PC-3 (cell line): ENCODE measurements around the gene LCORL. TPM values are rescaled to one million over a fixed set of nuclear protein-coding genes. Genes with fewer than 3 reads are reported as not detected.

Experiments used
- ATAC-seq: fragments of 200-7000 bp; cut with Tn5 transposase; 2 replicates; pipeline ENCODE4 v1.9.1; 2020; ENCODE audit warnings: mild to moderate bottlenecking, moderate library complexity
- BruUV-seq: library from RNA; stranded (reverse); fragments of 400-500 nt; replicated peaks from 2 replicates; lab custom pipeline; 2021; lab: Mats Ljungman, UMichigan
- CTCF ChIA-PET: fragments of 300-600 bp; sonication (Branson Sonifier 250); formaldehyde crosslinking; loops from one replicate; lab custom pipeline; 2022; ENCODE audit warnings: antibody characterized with exemption; lab: Charles Lee
- POLR2A ChIA-PET: fragments of 300-600 bp; sonication (Branson Sonifier 250); formaldehyde crosslinking; loops from one replicate; lab custom pipeline; 2022; ENCODE audit warnings: antibody characterized with exemption; ENCODE audit not compliant: unreplicated experiment; lab: Charles Lee
- DNase-seq: peaks from one replicate; pipeline ENCODE4 v3.0.0-alpha.2; 2015
- H2AFZ ChIP-seq: fragments of 300-600 bp; sonication (generic); 2 replicates; pipeline ENCODE4 v1.6.0; 2016; ENCODE audit warnings: antibody characterized with exemption, low read length
- H3F3A ChIP-seq: fragments of 300-600 bp; sonication (generic); one replicate; pipeline ENCODE4 v1.6.0; 2017; ENCODE audit warnings: antibody characterized with exemption, low read length, control low read depth, mild to moderate bottlenecking; ENCODE audit not compliant: unreplicated experiment
- H3K27ac ChIP-seq: fragments of 300-600 bp; sonication (generic); 2 replicates; pipeline ENCODE4 v1.5.1; 2016; ENCODE audit warnings: mild to moderate bottlenecking, low read length
- H3K27me3 ChIP-seq: fragments of 300-600 bp; sonication (generic); 2 replicates; pipeline ENCODE4 v1.6.1; 2016; ENCODE audit warnings: low read length, mixed read lengths
- H3K36me3 ChIP-seq: fragments of 300-600 bp; sonication (generic); 2 replicates; pipeline ENCODE4 v1.6.1; 2016; ENCODE audit warnings: low read depth, mixed run types, low read length, mixed read lengths
- H3K4me1 ChIP-seq: fragments of 300-600 bp; sonication (generic); 2 replicates; pipeline ENCODE4 v1.5.1; 2016; ENCODE audit warnings: low read length; ENCODE audit not compliant: insufficient read depth
- H3K4me2 ChIP-seq: fragments of 300-600 bp; sonication (generic); 2 replicates; pipeline ENCODE4 v1.6.0; 2016; ENCODE audit warnings: low read length
- H3K4me3 ChIP-seq: fragments of 300-600 bp; sonication (generic); 2 replicates; pipeline ENCODE4 v1.5.1; 2016; ENCODE audit warnings: mild to moderate bottlenecking, low read length, mixed read lengths
- H3K79me2 ChIP-seq: fragments of 300-600 bp; sonication (generic); 2 replicates; pipeline ENCODE4 v1.6.1; 2017; ENCODE audit warnings: low read length, mixed read lengths
- H3K9ac ChIP-seq: fragments of 300-600 bp; sonication (generic); 2 replicates; pipeline ENCODE4 v1.6.0; 2016; ENCODE audit warnings: mild to moderate bottlenecking, low read length
- H3K9me2 ChIP-seq: fragments of 300-600 bp; sonication (generic); replicated peaks from 2 replicates; pipeline ENCODE4 v1.6.1; 2016; ENCODE audit warnings: mixed run types, low read length, mixed read lengths
- H3K9me3 ChIP-seq: fragments of 300-600 bp; sonication (generic); 2 replicates; pipeline ENCODE4 v1.6.1; 2016; ENCODE audit warnings: low read length, mixed read lengths
- H4K20me1 ChIP-seq: fragments of 300-600 bp; sonication (generic); 2 replicates; pipeline ENCODE4 v1.6.1; 2016; ENCODE audit warnings: low read length, mixed read lengths
- EZH2 ChIP-seq: fragments of 300-600 bp; sonication (generic); IDR thresholded peaks from one replicate; pipeline ENCODE4 v1.6.1; 2017; ENCODE audit warnings: antibody characterized with exemption, mild to moderate bottlenecking, low read length; ENCODE audit not compliant: unreplicated experiment
- EZH2phosphoT487 ChIP-seq: fragments of 300-600 bp; sonication (generic); IDR thresholded peaks from 2 replicates; pipeline ENCODE4 v1.6.1; 2018; ENCODE audit warnings: mild to moderate bottlenecking, antibody characterized with exemption, low read length, borderline replicate concordance
- intact Hi-C: fragments of 100-400 bp; cut with micrococcal nuclease; formaldehyde crosslinking; loops from 2 replicates; pipeline ENCODE4 v1.9.0; 2023
- total RNA-seq: library from RNA; depleted of rRNA; stranded (reverse); fragments of >200 nt; gene quantifications from 2 replicates; pipeline ENCODE4 v1.2.3, GENCODE V29; 2014
- TF ChIP-seq, protein P1 (sequence below): fragments of 300-600 bp; sonication (generic); conservative IDR thresholded peaks from 2 replicates; pipeline ENCODE4 v1.5.1; 2017; ENCODE audit warnings: antibody characterized with exemption, low read depth, mild to moderate bottlenecking, low read length

Gene LCORL
- total RNA-seq, 1 experiment from 2014 or later: 2.9 TPM

DNA sequence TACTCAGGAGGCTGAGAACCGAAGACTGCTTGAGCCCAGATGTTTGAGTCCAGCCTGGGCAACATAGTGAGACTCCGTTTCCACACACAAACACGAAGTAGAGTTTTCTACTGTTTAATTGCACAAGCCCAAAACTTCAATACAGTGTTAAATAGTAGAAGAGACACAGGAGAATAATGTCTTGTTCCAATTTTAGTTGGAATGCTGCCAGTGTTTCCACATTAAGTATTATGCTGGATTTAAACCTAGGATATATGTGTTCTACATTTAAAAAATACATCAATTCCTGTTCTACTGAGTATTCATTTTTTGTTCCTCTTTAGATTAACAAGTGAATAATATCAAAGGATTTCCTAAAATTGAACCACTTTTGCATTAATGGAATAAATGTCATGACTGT lies 91.3 kb downstream of the LCORL start:
- no peaks in the 10 kb centered on the region for H3K36me3 ChIP-seq
- H3K27me3 ChIP-seq: no peaks in the 10 kb centered on the region
- H3K4me1 ChIP-seq: no peaks in the 10 kb centered on the region
- no peak overlapping the region for H3K4me3 ChIP-seq
- ATAC-seq (no peak), DNase-seq (no peak)
- no peak overlapping the region for H3K4me2 ChIP-seq
- no peaks in the 10 kb centered on the region for H3K9me2 ChIP-seq
- H3F3A ChIP-seq: no peaks in the 10 kb centered on the region
- H2AFZ ChIP-seq: no peak overlapping the region
- no peaks in the 10 kb centered on the region for H3K9me3 ChIP-seq
- H3K79me2 ChIP-seq: no peaks in the 10 kb centered on the region
- no peak overlapping the region for H3K9ac ChIP-seq
- no peak overlapping the region for H3K27ac ChIP-seq
- TF ChIP-seq EZH2 (no peak), EZH2phosphoT487 (no peak)
- TF ChIP-seq, protein P1, sequence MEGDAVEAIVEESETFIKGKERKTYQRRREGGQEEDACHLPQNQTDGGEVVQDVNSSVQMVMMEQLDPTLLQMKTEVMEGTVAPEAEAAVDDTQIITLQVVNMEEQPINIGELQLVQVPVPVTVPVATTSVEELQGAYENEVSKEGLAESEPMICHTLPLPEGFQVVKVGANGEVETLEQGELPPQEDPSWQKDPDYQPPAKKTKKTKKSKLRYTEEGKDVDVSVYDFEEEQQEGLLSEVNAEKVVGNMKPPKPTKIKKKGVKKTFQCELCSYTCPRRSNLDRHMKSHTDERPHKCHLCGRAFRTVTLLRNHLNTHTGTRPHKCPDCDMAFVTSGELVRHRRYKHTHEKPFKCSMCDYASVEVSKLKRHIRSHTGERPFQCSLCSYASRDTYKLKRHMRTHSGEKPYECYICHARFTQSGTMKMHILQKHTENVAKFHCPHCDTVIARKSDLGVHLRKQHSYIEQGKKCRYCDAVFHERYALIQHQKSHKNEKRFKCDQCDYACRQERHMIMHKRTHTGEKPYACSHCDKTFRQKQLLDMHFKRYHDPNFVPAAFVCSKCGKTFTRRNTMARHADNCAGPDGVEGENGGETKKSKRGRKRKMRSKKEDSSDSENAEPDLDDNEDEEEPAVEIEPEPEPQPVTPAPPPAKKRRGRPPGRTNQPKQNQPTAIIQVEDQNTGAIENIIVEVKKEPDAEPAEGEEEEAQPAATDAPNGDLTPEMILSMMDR: no peak
- no TSS peak for BruUV-seq
- H4K20me1 ChIP-seq: no peaks in the 10 kb centered on the region
- intact Hi-C loops: loop anchor here (5.0 kb wide), 2 partner anchors 113 to 437 kb away; no protein-coding TSS in a partner anchor
- ChIA-PET POLR2A (no interaction called here), CTCF (no interaction called here)

DNA sequence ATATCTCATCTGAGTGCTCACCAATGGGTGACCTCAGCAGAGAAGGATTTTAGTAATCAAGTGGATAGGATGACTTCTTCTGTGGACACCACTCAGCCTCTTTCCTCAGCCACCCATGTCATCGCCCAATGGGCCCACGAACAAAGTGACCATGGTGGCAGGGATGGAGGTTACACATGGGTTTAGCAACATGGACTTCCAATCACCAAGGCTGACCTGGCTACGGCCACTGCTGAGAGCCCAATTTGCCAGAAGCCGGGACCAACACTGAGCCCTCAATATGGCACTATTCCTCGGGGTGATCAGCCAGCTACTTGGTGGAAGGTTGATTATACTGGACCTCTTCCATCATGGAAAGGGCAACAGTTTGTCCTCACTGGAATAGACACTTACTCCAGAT lies 97.4 kb downstream of the LCORL start:
- CTCF ChIA-PET: no interaction called here
- Histone ChIP-seq H3K79me2 (no peaks in the 10 kb centered on the region), H3K9ac (no peak overlapping the region), H3K36me3 (no peaks in the 10 kb centered on the region), H4K20me1 (no peaks in the 10 kb centered on the region), H3K9me3 (no peaks in the 10 kb centered on the region), H3F3A (no peaks in the 10 kb centered on the region), H3K9me2 (no peaks in the 10 kb centered on the region), H2AFZ (no peak overlapping the region), H3K27ac (no peak overlapping the region), H3K4me1 (no peaks in the 10 kb centered on the region), H3K27me3 (no peaks in the 10 kb centered on the region), H3K4me2 (no peak overlapping the region), H3K4me3 (no peak overlapping the region)
- BruUV-seq: no TSS peak
- POLR2A ChIA-PET: no interaction called here
- ATAC-seq: no peak
- no peak for DNase-seq
- intact Hi-C loops: no loop called here
- no peak for TF ChIP-seq EZH2phosphoT487
- TF ChIP-seq, protein P1: no peak
- no peak for TF ChIP-seq EZH2

DNA sequence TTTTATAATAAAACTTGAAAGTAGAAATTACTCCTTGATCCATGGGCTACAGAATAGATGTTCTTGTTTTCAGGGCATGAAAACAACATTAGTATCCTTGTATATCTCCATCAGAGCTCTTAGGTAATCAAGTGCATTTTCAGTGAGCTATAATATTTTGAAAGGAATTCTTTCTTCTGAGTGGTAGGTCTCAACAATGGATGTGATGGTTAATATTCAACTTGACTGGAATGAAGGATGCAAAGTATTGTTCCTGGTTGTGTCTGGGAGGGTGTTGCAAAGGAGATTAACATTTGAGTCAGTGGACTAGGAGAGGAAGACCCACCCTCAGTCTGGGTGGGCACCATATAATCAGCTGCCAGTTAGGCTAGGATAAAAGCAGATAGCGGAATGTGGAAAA lies 100.1 kb downstream of the LCORL start:
- H3K9ac ChIP-seq: no peak overlapping the region
- H3K4me1 ChIP-seq: no peaks in the 10 kb centered on the region
- ATAC-seq: no peak
- no peaks in the 10 kb centered on the region for H3K36me3 ChIP-seq
- H3K9me2 ChIP-seq: no peaks in the 10 kb centered on the region
- H2AFZ ChIP-seq: no peak overlapping the region
- CTCF ChIA-PET: no interaction called here
- DNase-seq: no peak
- no peak overlapping the region for H3K4me2 ChIP-seq
- no peak overlapping the region for H3K4me3 ChIP-seq
- H3F3A ChIP-seq: no peaks in the 10 kb centered on the region
- H4K20me1 ChIP-seq: no peaks in the 10 kb centered on the region
- no peak overlapping the region for H3K27ac ChIP-seq
- no peaks in the 10 kb centered on the region for H3K79me2 ChIP-seq
- no peaks in the 10 kb centered on the region for H3K27me3 ChIP-seq
- BruUV-seq: no TSS peak
- H3K9me3 ChIP-seq: no peaks in the 10 kb centered on the region
- POLR2A ChIA-PET: no interaction called here
- intact Hi-C loops: no loop called here
- TF ChIP-seq EZH2phosphoT487 (no peak), EZH2 (no peak)
- TF ChIP-seq, protein P1: no peak
